DND-41 (cell line): Measurements from ENCODE around the gene MSMP.

Experiments
- ATAC-seq: fragments of 200-7000 bp; cut with Tn5 transposase; 3 replicates; pipeline ENCODE4 v1.9.1; 2021; ENCODE audit warnings: low read depth; ENCODE audit not compliant: insufficient read depth
- DNase-seq: peaks from one replicate; pipeline ENCODE4 v3.0.0-alpha.2; 2020
- H2AFZ ChIP-seq: 2 replicates; pipeline ENCODE4 v1.6.0; 2012; ENCODE audit warnings: low read depth, low read length
- H3K27ac ChIP-seq: 2 replicates; pipeline ENCODE4 v1.5.1; 2012; ENCODE audit warnings: low read length, inconsistent platforms
- H3K27me3 ChIP-seq: fragments of 200-600 bp; sonication (generic); 2 replicates; pipeline ENCODE4 v1.6.0; 2012; ENCODE audit warnings: low read length, mild to moderate bottlenecking, inconsistent platforms; ENCODE audit not compliant: insufficient read depth, poor library complexity
- H3K36me3 ChIP-seq: 2 replicates; pipeline ENCODE4 v1.5.1; 2012; ENCODE audit warnings: low read length, inconsistent platforms; ENCODE audit not compliant: insufficient read depth
- H3K4me1 ChIP-seq: 2 replicates; pipeline ENCODE4 v1.5.1; 2012; ENCODE audit warnings: mild to moderate bottlenecking, low read length; ENCODE audit not compliant: insufficient read depth
- H3K4me2 ChIP-seq: 2 replicates; pipeline ENCODE4 v1.6.0; 2012; ENCODE audit warnings: mild to moderate bottlenecking, moderate library complexity, low read length, inconsistent platforms; ENCODE audit not compliant: insufficient read depth
- H3K4me3 ChIP-seq, 2 experiments: fragments of 200-600 bp in 1 of 2; shearing (Covaris generic) in 1 of 2; 2 replicates each; pipeline ENCODE4 v1.5.1; 2012 to 2016; ENCODE audit warnings: inconsistent platforms in 2 of 2, low read length in 2 of 2, mild to moderate bottlenecking in 2 of 2, low read depth in 1 of 2, moderate library complexity in 1 of 2
- H3K79me2 ChIP-seq: 2 replicates; pipeline ENCODE4 v1.6.0; 2012; ENCODE audit warnings: low read length, inconsistent platforms; ENCODE audit not compliant: insufficient read depth
- H3K9ac ChIP-seq: 2 replicates; pipeline ENCODE4 v1.6.0; 2012; ENCODE audit warnings: low read depth, mild to moderate bottlenecking, inconsistent platforms, low read length, moderate library complexity
- H3K9me3 ChIP-seq: 2 replicates; pipeline ENCODE4 v1.5.1; 2012; ENCODE audit warnings: low read length, moderate library complexity, mild to moderate bottlenecking, inconsistent platforms; ENCODE audit not compliant: insufficient read depth, severe bottlenecking
- H4K20me1 ChIP-seq: 2 replicates; pipeline ENCODE4 v1.6.0; 2012; ENCODE audit warnings: low read length; ENCODE audit not compliant: insufficient read depth
- EZH2 ChIP-seq: IDR thresholded peaks from 3 replicates; pipeline ENCODE4 v1.6.1; 2012; ENCODE audit warnings: borderline replicate concordance, low read depth, mild to moderate bottlenecking, moderate library complexity, low read length, inconsistent platforms; ENCODE audit not compliant: severe bottlenecking
- TF ChIP-seq, protein P1 (sequence below): IDR thresholded peaks from 2 replicates; pipeline ENCODE4 v1.5.1; 2012; ENCODE audit warnings: borderline replicate concordance, low read length, moderate library complexity, mild to moderate bottlenecking; ENCODE audit not compliant: poor library complexity, severe bottlenecking; ENCODE audit errors: extremely low read depth

The MSMP gene

DNA sequence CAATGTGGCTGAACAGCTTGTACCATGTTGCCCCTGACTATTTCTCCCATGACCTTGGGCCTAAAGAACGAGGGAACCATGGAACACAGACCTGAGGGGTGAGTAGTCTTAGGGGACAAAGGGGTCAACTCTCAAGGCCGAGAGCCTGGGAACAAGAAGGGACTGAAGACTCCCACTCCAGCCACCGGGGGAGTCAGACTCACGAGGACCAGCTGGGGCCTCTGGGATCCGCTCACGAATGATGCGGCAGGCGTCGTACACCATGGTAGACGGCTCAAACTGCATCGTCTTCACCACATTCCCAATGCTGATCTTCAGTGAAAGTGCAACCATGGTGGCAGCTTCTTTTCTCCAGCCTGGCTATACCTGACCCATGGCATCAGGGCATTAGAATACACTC lies 28.7 kb downstream of the MSMP start:
- Histone ChIP-seq H3K27ac (no peak overlapping the region), H3K9me3 (no peaks in the 10 kb centered on the region), H3K36me3 (peaks cover 84% of the 10 kb centered on the region), H2AFZ (no peak overlapping the region), H3K79me2 (peaks cover 49% of the 10 kb centered on the region), H3K4me1 (peaks cover 33% of the 10 kb centered on the region), H3K9ac (no peak overlapping the region), H3K4me3 (no peak overlapping the region), H4K20me1 (peaks cover 46% of the 10 kb centered on the region), H3K4me2 (no peak overlapping the region), H3K27me3 (no peaks in the 10 kb centered on the region)
- no peak for DNase-seq
- TF ChIP-seq, protein P1, sequence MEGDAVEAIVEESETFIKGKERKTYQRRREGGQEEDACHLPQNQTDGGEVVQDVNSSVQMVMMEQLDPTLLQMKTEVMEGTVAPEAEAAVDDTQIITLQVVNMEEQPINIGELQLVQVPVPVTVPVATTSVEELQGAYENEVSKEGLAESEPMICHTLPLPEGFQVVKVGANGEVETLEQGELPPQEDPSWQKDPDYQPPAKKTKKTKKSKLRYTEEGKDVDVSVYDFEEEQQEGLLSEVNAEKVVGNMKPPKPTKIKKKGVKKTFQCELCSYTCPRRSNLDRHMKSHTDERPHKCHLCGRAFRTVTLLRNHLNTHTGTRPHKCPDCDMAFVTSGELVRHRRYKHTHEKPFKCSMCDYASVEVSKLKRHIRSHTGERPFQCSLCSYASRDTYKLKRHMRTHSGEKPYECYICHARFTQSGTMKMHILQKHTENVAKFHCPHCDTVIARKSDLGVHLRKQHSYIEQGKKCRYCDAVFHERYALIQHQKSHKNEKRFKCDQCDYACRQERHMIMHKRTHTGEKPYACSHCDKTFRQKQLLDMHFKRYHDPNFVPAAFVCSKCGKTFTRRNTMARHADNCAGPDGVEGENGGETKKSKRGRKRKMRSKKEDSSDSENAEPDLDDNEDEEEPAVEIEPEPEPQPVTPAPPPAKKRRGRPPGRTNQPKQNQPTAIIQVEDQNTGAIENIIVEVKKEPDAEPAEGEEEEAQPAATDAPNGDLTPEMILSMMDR, result no peak
- no peak for TF ChIP-seq EZH2
- ATAC-seq, result no peak

DNA sequence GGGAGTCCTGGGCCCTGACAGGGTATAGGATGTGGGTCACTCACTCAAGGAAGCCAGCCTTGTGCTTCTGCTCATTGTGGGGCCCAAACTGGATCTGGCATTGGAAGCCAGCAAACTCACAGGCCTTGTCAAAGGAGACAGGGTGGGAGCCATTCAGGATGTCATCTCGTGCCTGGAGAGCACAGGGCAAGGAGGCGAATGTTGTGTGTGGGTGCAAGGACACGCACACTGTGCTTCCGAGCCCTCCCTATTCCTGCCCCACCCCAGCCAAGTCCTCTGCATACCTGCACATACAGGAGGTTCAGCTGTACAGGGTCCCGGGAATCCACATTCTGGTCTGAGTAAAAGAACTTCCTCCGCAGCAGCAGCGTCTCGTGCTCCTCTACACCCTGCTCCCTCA lies 30.2 kb downstream of the MSMP start:
- H3K9me3 ChIP-seq, result no peaks in the 10 kb centered on the region
- no peak for DNase-seq
- peaks cover 34% of the 10 kb centered on the region for H3K79me2 ChIP-seq
- H3K4me2 ChIP-seq, result no peak overlapping the region
- no peak overlapping the region for H2AFZ ChIP-seq
- H3K4me1 ChIP-seq, result peaks cover 19% of the 10 kb centered on the region
- H3K36me3 ChIP-seq, result peaks cover 91% of the 10 kb centered on the region
- no peak overlapping the region for H3K27ac ChIP-seq
- no peaks in the 10 kb centered on the region for H3K27me3 ChIP-seq
- H3K9ac ChIP-seq, result no peak overlapping the region
- ATAC-seq, result no peak
- H3K4me3 ChIP-seq, result no peak overlapping the region
- TF ChIP-seq EZH2, result no peak
- TF ChIP-seq, protein P1, result no peak
- peaks cover 37% of the 10 kb centered on the region for H4K20me1 ChIP-seq

DNA sequence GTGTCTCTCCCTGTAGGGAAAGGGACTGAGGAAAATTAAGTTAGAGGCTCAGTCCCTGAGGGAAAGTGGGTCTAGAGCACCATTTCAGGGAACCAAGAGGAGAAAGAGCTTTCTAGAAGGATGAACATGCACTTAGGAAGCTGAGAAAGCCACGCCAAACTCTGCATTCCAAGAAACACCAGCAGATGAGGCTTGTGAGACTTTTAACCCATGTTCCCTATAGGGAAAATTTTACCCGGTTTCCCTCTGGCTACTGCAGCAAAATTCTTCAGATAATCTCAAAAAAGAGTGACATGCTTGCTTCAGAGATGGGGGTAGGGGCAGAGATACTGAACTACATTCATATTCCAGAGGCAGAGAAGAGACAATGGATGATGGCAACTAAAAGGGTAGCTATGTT lies 30.6 kb downstream of the MSMP start:
- peaks cover 30% of the 10 kb centered on the region for H3K79me2 ChIP-seq
- no peak for ATAC-seq

More for the DNA sequence above, 30.6 kb downstream of the MSMP start:
- H2AFZ ChIP-seq, result no peak overlapping the region
- H3K9ac ChIP-seq, result no peak overlapping the region
- no peaks in the 10 kb centered on the region for H3K9me3 ChIP-seq
- H3K27ac ChIP-seq, result no peak overlapping the region
- no peak overlapping the region for H3K4me3 ChIP-seq
- peaks cover 14% of the 10 kb centered on the region for H3K4me1 ChIP-seq
- DNase-seq, result no peak
- no peaks in the 10 kb centered on the region for H3K27me3 ChIP-seq
- H3K36me3 ChIP-seq, result peaks cover 92% of the 10 kb centered on the region
- no peak overlapping the region for H3K4me2 ChIP-seq
- no peak for TF ChIP-seq EZH2
- TF ChIP-seq, protein P1, result no peak
- peaks cover 33% of the 10 kb centered on the region for H4K20me1 ChIP-seq
